HEK293 (cell line): ENCODE data around the gene RHOBTB3.

Experiments used
- CTCF ChIP-seq: fragments of 450-650 bp; formaldehyde crosslinking; IDR thresholded peaks from 2 replicates; pipeline ENCODE4 v1.5.1; 2016; ENCODE audit warnings: missing biosample characterization, missing genetic modification characterization
- IKZF3 ChIP-seq: fragments of 450-650 bp; IDR thresholded peaks from 2 replicates; pipeline ENCODE4 v1.5.0; 2018; ENCODE audit warnings: missing biosample characterization, mild to moderate bottlenecking, missing genetic modification characterization, moderate library complexity
- SALL2 ChIP-seq: fragments of 450-650 bp; formaldehyde crosslinking; IDR thresholded peaks from 2 replicates; pipeline ENCODE4 v1.5.0; 2017; ENCODE audit warnings: missing biosample characterization, mild to moderate bottlenecking, missing genetic modification characterization, borderline replicate concordance
- TCF7L2 ChIP-seq: IDR thresholded peaks from 2 replicates; pipeline ENCODE4 v1.6.1; 2011; ENCODE audit warnings: low read depth, mild to moderate bottlenecking, inconsistent platforms, low read length, moderate library complexity, borderline replicate concordance
- YY1 ChIP-seq: fragments of 450-650 bp; formaldehyde crosslinking; IDR thresholded peaks from 2 replicates; pipeline ENCODE4 v1.5.1; 2018; ENCODE audit warnings: missing biosample characterization, missing genetic modification characterization
- ZNF157 ChIP-seq: fragments of 450-650 bp; formaldehyde crosslinking; IDR thresholded peaks from 2 replicates; pipeline ENCODE4 v1.5.1; 2016; ENCODE audit warnings: missing biosample characterization, missing genetic modification characterization
- ZNF292 ChIP-seq: fragments of 450-650 bp; formaldehyde crosslinking; IDR thresholded peaks from 2 replicates; pipeline ENCODE4 v1.5.1; 2016; ENCODE audit warnings: low read depth, missing biosample characterization, missing genetic modification characterization, borderline replicate concordance
- ZNF704 ChIP-seq: fragments of 450-650 bp; formaldehyde crosslinking; IDR thresholded peaks from 2 replicates; pipeline ENCODE4 v1.5.1; 2016; ENCODE audit warnings: missing biosample characterization, missing genetic modification characterization
- ZNF768 ChIP-seq: fragments of 450-650 bp; formaldehyde crosslinking; IDR thresholded peaks from 2 replicates; pipeline ENCODE4 v1.5.1; 2018; ENCODE audit warnings: missing biosample characterization, mild to moderate bottlenecking, missing genetic modification characterization
- TF ChIP-seq, protein P1 (sequence below): fragments of 450-650 bp; formaldehyde crosslinking; optimal IDR thresholded peaks from 2 replicates; pipeline ENCODE3; 2016; ENCODE audit warnings: missing biosample characterization, mild to moderate bottlenecking, missing genetic modification characterization
- TF ChIP-seq, protein P2 (sequence below): fragments of 450-650 bp; formaldehyde crosslinking; IDR thresholded peaks from 2 replicates; pipeline ENCODE4 v1.5.1; 2017; ENCODE audit warnings: missing biosample characterization, missing genetic modification characterization

DNA sequence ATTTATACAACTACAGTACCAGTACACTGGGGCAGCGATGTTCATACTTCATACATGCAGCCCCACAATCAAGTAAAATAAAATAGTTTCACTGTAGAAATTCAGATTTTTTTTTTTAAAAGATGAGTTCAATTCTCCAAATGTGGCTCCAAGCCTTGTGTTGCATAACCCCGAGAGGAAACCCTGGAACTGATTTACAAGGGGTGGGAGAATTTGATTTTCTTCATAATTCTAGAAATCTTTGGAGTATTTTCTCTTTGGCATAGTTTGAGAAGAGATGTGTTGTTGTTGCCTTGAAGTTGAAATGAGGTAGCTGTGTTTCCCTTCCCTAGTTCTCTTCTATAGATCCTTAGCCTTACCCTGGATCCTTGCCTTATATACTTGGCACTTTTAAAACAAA lies 3.1 kb downstream of the RHOBTB3 start:
- no peak for TF ChIP-seq TCF7L2
- TF ChIP-seq CTCF (tag by site-specific recombination), result no peak
- TF ChIP-seq ZNF704 (tag by site-specific recombination), result no peak
- TF ChIP-seq ZNF292 (tag by site-specific recombination), result no peak
- TF ChIP-seq ZNF768 (tag by site-specific recombination), result no peak
- TF ChIP-seq SALL2 (tag by site-specific recombination), result no peak
- no peak for TF ChIP-seq YY1 (tag by site-specific recombination)
- TF ChIP-seq ZNF157 (tag by site-specific recombination), result no peak
- TF ChIP-seq, protein P1, sequence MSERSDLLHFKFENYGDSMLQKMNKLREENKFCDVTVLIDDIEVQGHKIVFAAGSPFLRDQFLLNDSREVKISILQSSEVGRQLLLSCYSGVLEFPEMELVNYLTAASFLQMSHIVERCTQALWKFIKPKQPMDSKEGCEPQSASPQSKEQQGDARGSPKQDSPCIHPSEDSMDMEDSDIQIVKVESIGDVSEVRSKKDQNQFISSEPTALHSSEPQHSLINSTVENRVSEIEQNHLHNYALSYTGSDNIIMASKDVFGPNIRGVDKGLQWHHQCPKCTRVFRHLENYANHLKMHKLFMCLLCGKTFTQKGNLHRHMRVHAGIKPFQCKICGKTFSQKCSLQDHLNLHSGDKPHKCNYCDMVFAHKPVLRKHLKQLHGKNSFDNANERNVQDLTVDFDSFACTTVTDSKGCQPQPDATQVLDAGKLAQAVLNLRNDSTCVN, result no peak
- no peak for TF ChIP-seq IKZF3 (tag by site-specific recombination)
- TF ChIP-seq, protein P2, sequence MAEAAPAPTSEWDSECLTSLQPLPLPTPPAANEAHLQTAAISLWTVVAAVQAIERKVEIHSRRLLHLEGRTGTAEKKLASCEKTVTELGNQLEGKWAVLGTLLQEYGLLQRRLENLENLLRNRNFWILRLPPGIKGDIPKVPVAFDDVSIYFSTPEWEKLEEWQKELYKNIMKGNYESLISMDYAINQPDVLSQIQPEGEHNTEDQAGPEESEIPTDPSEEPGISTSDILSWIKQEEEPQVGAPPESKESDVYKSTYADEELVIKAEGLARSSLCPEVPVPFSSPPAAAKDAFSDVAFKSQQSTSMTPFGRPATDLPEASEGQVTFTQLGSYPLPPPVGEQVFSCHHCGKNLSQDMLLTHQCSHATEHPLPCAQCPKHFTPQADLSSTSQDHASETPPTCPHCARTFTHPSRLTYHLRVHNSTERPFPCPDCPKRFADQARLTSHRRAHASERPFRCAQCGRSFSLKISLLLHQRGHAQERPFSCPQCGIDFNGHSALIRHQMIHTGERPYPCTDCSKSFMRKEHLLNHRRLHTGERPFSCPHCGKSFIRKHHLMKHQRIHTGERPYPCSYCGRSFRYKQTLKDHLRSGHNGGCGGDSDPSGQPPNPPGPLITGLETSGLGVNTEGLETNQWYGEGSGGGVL (tag by site-specific recombination), result no peak
